HG02973 (cell line): ENCODE data around the gene OLA1.

Source experiments
- ATAC-seq: cut with Tn5 transposase; IDR thresholded peaks from one replicate; pipeline ENCODE4 v1.9.1; 2021; ENCODE audit warnings: moderate library complexity; ENCODE audit not compliant: unreplicated experiment

The OLA1 gene

DNA sequence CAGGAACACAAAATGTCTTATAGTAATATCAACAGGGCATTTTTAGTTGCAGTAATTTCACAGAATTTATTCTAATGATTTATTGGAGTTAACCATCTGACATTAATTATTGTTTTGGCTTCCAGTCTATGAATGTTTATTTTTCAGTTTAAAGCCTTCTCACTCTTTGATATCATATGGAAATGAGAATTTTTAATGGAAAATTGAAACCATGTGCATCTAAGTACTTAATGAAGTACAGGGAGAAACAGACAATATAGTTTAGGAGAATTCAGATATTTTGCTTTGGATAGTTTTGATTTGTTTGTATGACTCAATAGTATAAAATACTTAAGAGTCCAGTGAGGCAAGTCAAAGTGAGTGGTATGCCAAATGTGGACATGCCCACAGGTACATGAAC, 126.1 kb downstream of the OLA1 start:
- ATAC-seq: no peak

DNA sequence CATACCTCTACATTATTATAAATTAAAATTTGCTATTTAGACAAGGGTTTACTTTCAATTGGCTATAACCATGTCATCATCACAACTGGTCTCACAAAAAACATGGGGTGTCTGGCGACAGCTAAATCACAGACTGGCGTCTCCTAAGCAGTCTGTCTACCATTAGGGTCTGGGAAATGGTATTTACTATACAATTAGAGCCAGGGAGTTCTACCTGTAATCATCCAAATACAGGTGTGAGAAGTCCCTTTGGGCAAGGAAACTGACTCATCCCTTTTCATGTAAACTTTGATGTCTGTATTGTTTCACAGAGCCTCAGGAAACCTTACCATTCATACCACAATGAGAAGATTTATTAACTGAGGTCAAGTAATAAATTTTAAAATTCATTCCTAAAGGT, 126.7 kb downstream of the OLA1 start:
- ATAC-seq: no peak

DNA sequence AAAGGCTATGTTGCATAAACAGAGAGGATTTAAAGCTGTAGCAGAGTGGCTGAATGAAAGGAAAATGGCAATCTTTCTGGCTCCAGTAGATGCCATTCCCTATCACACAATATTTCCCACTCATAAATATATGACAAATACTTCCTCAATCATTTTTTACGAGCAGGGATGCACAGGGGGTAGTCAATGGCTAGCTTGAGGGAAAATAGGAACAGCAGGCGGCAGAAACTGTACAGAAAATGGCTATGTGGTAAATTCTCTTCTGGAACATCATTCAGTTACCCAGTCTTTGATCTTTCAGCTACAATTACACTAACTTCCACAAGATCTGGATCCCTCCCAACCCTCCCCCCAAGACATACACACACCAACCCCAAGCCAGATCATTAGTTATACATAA, 127.2 kb downstream of the OLA1 start:
- ATAC-seq: no peak

DNA sequence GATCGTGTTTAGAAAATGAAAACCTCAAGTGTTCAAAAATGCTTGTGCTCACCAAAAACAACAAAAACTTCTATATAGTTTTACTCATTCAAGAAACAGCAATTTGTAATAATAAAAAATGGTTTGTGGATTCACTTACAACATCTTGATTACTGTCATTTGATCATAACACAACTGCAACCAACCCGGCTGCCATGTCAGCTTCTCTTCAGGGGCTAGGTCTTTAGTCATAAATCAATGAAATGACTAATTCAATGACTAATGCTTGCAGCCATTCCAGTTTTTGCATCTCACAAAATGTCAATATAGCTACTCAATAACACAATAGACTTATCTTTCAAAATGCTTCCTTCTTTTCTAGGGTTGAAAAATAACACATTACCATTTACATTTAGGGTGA, 128.0 kb downstream of the OLA1 start:
- ATAC-seq: no peak

DNA sequence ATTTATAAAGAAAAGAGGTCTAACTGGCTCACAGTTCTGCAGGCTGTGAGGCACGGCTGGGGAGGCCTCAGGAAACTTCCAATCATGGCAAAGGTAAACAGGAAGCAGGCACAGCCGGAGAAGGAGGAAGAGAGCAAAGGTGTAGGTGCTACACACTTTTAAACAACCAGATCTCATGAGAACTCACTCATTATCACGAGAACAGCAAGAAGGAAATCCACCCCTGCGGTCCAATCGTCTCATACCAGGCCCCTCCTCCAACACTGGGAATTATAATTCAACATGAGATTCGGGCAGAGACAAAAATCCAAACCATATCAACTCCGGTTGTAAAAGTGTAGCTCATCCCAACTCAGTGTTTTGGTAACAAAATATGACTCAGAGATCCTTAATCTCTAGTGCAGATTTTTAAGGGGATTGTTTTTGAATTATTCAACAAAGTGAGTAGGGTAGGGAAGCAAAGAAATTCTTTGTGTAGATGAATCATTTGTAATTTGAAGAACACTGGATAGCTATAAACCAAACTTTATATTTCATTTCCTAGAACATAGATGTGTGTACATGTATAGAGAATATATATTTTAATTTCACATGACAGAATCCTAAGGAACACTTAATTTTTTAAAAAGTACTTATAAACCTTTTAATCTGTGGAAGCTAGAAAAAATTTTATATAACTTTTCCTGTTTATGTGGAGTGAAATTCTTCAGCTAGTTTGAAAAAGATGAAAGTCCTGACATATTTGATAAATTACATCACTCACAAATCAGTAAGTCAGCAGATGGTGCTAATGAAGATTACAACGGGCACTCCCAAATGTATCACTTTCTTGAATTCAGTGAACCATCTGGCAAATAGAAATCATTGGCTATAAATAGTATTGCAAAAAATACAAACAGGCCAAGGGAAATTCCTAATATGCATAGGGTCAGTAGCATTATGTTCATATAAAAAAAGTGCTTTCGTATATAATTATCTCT, 130.1 kb downstream of the OLA1 start:
- ATAC-seq: no peak

DNA sequence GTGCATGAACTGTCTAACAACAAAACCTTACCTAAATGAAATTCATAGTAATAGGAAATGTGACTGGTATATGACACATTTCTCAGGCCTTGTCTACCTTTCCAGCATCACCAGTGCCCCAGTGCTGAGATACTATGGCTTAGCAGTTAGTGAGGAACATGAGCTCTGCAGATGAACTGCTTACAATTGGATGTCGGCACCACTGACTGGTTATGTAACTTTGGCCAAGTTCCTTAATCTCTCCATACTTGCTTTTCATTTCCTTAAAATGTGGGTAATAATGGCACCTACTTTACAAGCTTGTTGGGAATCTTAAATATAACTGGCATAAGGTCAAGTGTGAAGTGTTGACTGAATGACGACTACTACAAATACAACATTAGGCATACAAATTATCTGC, 136.3 kb downstream of the OLA1 start:
- no peak for ATAC-seq

DNA sequence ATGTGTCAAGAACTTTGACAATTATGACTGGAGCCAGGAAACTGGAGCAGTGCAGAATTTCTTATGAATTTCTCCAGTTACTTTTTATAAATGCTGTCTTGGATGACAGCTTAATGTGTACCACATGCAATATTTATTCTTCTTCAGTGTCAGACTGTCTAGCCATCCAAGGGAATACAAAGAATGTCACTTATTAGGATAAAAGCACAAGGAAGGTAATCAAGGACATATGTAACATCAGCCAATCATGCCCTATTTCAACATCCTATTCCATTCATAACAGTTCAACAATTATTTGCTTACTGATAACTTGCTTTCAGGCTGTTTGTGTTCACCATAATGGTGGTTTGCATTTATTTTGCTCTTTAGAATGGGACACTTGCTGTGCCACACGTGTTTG, 139.8 kb downstream of the OLA1 start:
- no peak for ATAC-seq

DNA sequence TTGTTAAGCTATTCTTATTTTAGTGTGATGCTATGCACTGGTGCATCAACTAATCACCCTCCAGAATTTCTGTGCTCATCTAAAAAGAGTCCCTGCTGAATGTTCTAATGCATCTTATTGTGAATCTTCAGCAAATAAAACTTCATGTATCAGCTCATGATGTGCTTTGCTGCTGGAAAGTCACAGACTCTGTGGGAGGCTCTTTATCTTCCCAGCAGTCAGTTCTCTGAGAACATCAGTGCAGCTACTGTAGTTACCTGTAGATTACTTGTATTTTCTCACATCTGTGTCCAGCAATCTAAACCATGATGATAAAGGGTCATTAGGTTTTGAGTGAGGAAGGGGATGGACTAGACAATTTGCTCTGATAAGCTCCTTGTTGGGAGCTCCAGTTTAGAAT, 141.6 kb downstream of the OLA1 start:
- ATAC-seq: no peak

DNA sequence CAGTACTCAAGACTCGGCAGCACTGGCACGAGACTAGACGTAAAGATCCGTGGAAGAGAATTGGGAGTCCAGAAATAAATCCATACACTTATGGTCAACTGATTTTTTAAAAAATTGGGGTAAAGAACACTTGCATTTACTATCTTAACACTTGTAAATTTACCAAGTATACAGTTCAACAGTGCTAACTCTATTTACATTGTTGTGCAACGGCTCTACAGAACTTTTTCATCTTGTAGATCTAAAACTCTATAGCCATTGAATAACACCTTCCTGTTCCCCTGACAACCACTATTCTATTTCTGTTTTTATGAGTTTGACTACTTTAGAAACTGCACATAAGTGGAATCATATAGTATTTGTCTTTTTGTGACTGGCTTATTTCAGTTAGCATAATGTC, 153.8 kb downstream of the OLA1 start:
- ATAC-seq: no peak

DNA sequence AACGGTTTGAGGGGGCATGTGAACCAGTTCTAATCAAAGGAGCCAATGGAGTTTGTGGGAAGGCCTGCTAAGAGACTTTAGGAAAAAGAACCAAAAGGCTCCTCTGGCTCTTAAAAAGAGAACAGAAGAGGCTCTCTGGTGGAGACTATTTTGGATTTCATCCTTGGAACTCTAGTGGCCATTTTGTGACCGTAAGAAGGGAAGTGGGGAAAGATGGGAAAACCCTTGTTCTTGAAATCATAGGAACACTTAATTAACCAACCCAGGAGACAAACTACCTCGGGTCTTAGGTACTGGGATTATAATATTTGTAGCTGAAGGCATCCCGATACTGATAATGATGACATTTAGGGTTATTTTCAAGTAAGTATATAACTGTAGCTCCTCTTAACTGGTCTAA, 157.9 kb downstream of the OLA1 start:
- ATAC-seq: no peak

DNA sequence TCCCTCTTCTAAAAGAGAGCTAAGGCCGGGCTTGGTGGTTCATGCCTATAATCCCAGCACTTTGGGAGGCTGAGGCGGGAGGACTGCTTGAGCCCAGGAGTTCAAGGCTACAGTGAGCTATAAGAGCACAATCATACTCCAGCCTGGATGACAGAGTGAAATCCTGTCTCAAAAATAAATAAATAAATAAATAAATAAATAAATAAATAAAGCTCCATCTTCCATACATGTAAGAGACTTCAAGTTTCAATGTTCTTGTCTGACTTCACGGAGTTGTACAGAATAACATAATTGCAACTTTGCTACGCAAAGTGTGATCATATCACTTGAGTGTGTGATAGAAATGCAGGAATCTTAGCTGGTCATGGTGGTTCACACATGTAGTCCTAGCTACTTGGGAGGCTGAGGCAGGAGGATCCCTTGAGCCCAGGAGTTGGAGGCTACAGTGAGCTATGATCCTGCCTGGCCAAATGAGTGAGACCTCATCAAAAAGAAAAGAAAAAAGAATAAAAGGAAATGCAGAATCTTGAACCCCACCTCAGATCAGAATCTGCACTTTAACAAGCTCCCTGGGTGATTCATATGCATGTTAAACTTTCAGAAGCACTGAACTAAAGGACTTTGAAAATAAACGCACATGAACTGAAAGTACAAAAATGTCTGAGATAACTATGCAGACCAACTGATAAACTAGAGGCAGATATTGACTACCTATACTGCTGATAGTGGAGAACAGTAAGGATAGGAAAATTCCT, 159.4 kb downstream of the OLA1 start:
- no peak for ATAC-seq

DNA sequence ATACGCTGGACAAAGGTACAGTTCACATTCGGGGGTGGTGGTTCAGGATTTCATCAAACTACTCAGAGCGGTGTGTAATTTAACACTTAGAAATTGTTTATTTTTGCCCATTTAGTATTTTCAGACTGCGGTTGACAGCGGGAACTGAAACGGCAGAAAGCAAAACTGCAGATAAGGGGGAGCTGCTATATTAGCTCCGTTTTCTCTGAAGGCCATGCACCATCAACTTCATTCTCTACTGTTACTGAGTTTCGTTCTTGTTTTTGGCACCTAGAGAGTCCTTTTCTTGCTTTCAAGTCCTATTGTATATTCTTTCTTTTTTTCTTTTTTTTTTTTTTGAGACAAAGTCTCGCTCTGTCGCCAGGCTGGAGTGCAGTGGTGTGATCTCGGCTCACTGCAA, 161.6 kb downstream of the OLA1 start:
- no peak for ATAC-seq

DNA sequence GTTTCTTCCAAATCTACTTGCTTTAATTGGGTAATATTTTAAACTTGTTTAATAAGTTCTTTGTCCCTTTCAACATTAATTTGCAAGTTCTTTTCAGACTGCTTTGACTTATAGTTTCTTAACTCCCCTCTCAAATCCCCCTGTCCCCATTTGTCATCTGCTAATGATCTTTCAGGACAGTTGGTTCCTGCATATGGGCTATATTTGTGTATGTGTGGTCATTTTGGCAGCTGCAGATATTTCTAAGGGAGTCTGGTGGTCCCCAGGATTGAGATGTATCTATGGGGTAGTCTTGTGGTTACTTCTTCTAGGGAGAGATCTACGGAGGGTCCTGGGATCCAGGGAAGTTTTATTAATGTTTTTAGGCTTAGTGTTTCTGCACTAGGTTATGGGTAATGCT, 162.6 kb downstream of the OLA1 start:
- no peak for ATAC-seq

DNA sequence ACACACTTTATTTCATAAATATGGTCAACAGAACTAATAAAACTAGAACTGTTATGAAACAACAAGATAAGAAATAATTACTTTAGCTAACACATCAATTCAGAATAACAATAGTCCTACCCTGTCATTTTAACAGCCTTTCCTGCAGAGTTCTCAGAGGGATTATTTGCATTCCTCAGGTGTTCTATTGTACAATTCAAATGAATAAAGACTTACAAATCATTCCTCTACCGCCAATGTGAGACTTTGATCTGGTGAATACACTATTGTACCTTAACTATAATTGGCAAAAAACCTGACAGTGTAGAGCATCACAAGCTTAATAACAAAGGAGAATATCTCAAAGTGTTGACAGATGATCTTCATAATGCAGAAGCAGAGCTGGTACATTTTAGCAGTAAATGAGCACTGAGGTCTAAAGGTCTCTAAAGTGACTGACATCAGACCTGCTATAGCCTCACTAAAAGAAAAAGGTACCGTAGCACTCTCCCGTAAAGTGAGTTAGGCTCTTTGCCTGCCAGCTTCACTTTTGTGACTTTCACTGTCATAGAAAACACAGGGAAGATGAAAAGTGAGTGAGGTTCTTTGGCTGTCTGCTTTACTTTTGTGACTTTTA, 164.4 kb downstream of the OLA1 start:
- no peak for ATAC-seq

DNA sequence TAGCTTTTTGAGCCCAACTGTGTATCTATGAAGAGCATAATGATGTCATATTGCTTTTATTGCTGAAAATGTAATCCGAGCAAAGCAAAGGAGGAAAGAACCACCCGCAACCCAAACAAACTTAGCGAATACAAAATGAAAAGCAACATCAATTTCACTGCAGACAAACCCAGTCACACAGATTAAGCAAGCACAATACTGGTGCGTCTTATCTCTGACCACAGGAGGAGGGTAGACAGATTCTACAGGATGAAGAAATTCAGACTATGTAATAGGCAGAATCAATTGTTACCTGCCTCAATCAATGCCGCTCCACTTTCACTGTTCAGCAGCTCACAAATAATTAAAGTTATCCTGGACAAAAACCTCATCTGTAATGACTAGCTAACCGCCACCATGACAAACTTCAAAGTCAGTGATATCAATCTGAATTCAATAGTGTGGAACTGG, 167.6 kb downstream of the OLA1 start:
- ATAC-seq: no peak

DNA sequence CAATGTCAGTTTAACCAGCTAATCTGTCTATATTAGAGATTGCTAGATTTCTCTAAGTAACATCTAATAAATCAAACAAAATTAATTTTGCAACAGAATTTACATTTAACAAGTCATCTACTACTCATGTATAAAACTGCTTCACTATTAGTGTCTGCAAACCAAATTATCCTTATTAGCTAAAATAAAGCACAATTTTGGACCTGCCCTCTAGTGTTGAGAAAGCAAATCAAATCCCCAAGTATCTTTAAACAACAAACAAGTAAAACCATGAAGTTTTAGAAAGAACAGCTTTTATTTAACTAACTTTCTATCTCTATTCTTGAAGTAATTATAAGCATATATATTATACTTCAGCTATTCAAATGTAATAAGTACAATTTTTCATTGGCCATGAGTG, 170.1 kb downstream of the OLA1 start:
- no peak for ATAC-seq

DNA sequence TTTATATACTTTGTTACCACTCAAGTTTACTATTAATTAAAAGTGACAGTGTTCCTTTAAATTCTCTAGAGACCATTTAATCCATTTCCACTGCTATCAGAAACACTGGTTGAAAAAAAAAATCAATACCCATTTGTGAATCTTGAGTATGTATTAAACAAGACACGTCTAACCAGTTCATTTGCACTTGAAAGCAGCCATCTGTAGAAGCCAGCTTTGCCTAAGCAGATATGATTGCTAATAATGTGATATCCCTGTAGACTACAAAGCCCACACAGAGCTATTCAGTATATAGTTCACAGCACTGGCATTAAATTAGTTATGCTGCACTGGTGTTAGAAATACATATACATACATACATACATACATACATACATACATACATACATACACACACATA, 171.4 kb downstream of the OLA1 start:
- ATAC-seq: no peak

DNA sequence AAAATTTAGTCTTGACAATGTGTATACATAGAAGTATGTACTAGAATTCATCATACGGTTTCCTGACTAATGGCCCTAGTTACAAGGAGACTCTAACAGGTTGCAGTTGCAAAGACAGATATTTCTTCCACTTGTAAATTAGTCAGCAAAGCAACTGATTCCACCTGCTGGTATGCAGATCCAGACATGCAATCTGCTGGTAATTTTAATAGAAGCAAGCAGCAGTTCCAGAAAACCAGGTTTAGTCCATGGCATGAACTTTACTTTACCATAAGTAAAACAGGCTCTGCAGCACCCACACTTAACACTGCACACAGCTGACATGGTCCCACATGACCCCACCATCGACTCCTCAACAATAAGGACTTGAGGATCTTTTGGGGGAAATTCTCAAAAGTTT, 172.3 kb downstream of the OLA1 start:
- ATAC-seq: no peak

DNA sequence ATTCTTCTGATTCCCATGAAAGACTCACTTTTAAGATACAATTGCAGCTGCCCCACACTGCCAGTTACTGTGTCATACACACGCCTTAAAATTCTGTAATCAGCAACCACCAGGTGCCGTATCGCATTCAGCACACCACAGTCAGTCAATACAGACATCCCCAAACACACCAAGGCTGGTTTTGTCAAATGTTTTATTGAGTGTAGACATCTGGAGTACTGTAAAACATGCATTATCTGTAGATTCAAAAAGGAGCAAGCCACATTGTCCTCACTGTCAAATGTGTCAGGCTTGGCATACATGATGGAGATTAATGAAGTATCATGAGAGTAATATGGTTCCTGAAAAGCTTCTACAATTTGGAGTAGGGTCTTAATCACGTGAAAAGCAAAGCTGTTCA, 173.5 kb downstream of the OLA1 start:
- no peak for ATAC-seq

DNA sequence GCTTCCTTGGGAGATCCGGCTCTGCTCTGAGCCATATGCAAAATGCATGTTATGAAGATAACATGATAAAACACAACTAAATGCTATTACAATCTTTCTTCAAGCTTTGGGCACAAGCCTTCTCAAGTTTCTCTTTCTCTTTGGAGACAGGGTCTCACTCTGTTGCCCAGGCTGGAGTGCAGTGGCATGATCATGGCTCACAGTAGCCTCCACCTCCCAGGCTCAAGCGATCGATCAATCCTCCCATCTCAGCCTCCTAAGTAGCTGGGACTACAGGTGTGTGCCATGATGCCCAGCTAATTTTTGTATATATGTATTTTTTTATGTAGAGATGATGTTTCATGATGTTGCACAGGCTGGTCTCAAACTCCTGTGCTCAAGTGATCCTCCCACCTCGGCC, 175.5 kb downstream of the OLA1 start:
- no peak for ATAC-seq

DNA sequence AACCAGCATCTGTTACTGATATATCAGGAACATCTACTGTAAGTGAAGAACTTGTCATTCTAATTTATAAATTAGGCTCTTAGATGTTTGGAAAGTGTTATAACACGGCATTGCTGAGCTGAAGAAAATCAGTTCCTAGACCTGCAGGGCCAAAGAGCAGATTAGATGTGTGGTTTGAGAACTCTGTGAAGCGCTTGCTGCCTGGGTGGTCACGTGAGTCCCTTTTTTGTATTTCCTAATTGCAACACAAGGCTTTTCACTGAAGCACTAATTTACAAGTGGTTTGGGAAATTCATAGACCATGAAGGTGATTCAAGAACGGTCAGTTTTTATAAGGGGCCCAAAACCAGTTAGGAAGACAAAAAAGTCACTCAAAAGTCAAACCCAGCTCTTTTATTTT, 176.3 kb downstream of the OLA1 start:
- no peak for ATAC-seq

DNA sequence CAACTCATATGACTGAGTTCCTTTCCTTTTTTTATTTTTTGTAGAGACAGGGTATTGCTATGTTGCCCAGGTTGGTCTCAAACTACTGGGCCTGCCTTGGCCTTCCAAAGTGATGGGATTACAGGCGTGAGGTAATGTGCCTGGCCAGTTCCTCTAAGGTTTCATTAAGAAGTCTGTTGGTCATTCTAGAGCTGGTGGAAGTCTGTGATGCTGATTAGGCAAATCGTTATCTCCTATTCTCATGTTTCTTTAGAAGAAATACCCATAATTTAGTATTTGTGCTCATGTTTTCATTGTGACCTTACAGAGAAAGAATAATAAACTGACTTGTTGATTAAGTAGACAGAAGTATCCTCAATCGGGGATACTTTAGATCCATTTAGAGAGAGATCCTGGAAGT, 177.0 kb downstream of the OLA1 start:
- ATAC-seq: no peak
